HG03039 (cell line): Measurements from ENCODE around the gene KAT8.

Source experiments
- ATAC-seq: cut with Tn5 transposase; IDR thresholded peaks from one replicate; pipeline ENCODE4 v1.9.1; 2021; ENCODE audit warnings: mild to moderate bottlenecking, moderate library complexity; ENCODE audit not compliant: unreplicated experiment

The KAT8 gene

GRCh38 chr16:31106509-31107464 lies 10.7 kb upstream of the KAT8 start:
- ATAC-seq, result no peak

- no peak for ATAC-seq
Measured at GRCh38 chr16:31107465-31107867, 10.0 kb upstream of the KAT8 start.

- ATAC-seq, result peak; percentile 65
Measured at GRCh38 chr16:31108035-31108793, 9.2 kb upstream of the KAT8 start, which contains the start of gene BCKDK. Gene BCKDK, plus strand, starts transcription at chr16:31108386. Its CDS starts 838 bp downstream, at chr16:31109224.

- ATAC-seq, result no peak
Measured at GRCh38 chr16:31108794-31109558, 8.5 kb upstream of the KAT8 start.

- ATAC-seq, result no peak
Measured at GRCh38 chr16:31109622-31110021, 7.8 kb upstream of the KAT8 start.

- no peak for ATAC-seq
Measured at GRCh38 chr16:31110106-31111034, 7.1 kb upstream of the KAT8 start.

GRCh38 chr16:31111881-31112466 lies 5.5 kb upstream of the KAT8 start:
- ATAC-seq, result no peak

GRCh38 chr16:31112711-31113110 lies 4.8 kb upstream of the KAT8 start:
- ATAC-seq, result no peak

GRCh38 chr16:31113121-31114120 lies 4.0 kb upstream of the KAT8 start:
- no peak for ATAC-seq

- no peak for ATAC-seq
Measured at GRCh38 chr16:31114468-31114867, 3.0 kb upstream of the KAT8 start.

- no peak for ATAC-seq
Measured at GRCh38 chr16:31118223-31119155, 1.0 kb downstream of the KAT8 start.

GRCh38 chr16:31120129-31120528 lies 2.7 kb downstream of the KAT8 start:
- no peak for ATAC-seq

GRCh38 chr16:31125844-31126243 lies 8.4 kb downstream of the KAT8 start:
- no peak for ATAC-seq

- no peak for ATAC-seq
Measured at GRCh38 chr16:31127182-31127581, 9.7 kb downstream of the KAT8 start.

GRCh38 chr16:31128711-31129567 lies 11.5 kb downstream of the KAT8 start:
- no peak for ATAC-seq

GRCh38 chr16:31129568-31130335 lies 12.3 kb downstream of the KAT8 start:
- no peak for ATAC-seq
